GM19025 (cell line): ENCODE data around the gene KCTD1.
"Not testable (repeated sequence)": the region's sequence is repeated elsewhere in the genome, so short reads cannot be mapped to it uniquely, and the experiment has no call there.

Source experiments
- ATAC-seq: cut with Tn5 transposase; IDR thresholded peaks from one replicate; pipeline ENCODE4 v1.9.1; 2021; ENCODE audit warnings: mild to moderate bottlenecking, low read depth, moderate library complexity; ENCODE audit not compliant: unreplicated experiment

KCTD1 gene

GRCh38 chr18:26460449-26461091, 87.8 kb downstream of the KCTD1 start:
- peak; percentile 76 for ATAC-seq

- no peak for ATAC-seq
Measured at GRCh38 chr18:26459884-26460283, 88.5 kb downstream of the KCTD1 start.

- no peak for ATAC-seq
Measured at GRCh38 chr18:26459340-26459739, 89.0 kb downstream of the KCTD1 start.

- ATAC-seq, result peak; percentile 32
Measured at GRCh38 chr18:26458526-26459232, 89.7 kb downstream of the KCTD1 start.

GRCh38 chr18:26457611-26458353, 90.6 kb downstream of the KCTD1 start:
- no peak for ATAC-seq

- ATAC-seq, result no peak
Measured at GRCh38 chr18:26457195-26457594, 91.2 kb downstream of the KCTD1 start.

- ATAC-seq, result no peak
Measured at GRCh38 chr18:26456070-26456491, 92.3 kb downstream of the KCTD1 start.

GRCh38 chr18:26455639-26456038, 92.7 kb downstream of the KCTD1 start:
- ATAC-seq, result no peak

GRCh38 chr18:26454616-26455015, 93.7 kb downstream of the KCTD1 start:
- ATAC-seq, result no peak

- ATAC-seq, result no peak
Measured at GRCh38 chr18:26454192-26454591, 94.2 kb downstream of the KCTD1 start.

GRCh38 chr18:26453386-26453901, 94.9 kb downstream of the KCTD1 start:
- ATAC-seq, result peak; percentile 57

- no peak for ATAC-seq
Measured at GRCh38 chr18:26450989-26451682, 97.2 kb downstream of the KCTD1 start.

- peak; percentile 41 for ATAC-seq
Measured at GRCh38 chr18:26448714-26449159, 99.6 kb downstream of the KCTD1 start.

GRCh38 chr18:26443853-26444252, 104.5 kb downstream of the KCTD1 start:
- no peak for ATAC-seq

- ATAC-seq, result no peak
Measured at GRCh38 chr18:26442126-26442525, 106.2 kb downstream of the KCTD1 start.

- ATAC-seq, result no peak
Measured at GRCh38 chr18:26440644-26441043, 107.7 kb downstream of the KCTD1 start.

- no peak for ATAC-seq
Measured at GRCh38 chr18:26439537-26439936, 108.8 kb downstream of the KCTD1 start.

GRCh38 chr18:26438980-26439379, 109.4 kb downstream of the KCTD1 start:
- peak; percentile 95 for ATAC-seq

GRCh38 chr18:26437634-26438033, 110.7 kb downstream of the KCTD1 start:
- not testable (repeated sequence) for ATAC-seq

- ATAC-seq, result no peak
Measured at GRCh38 chr18:26436176-26437051, 111.9 kb downstream of the KCTD1 start.
